ENCODE results near the gene HSPBP1. TPM values are rescaled to one million over a fixed set of nuclear protein-coding genes. Genes with fewer than 3 reads are reported as not detected.

Gene HSPBP1
- total RNA-seq, 1 experiment from 2014 or later = 92.3 TPM

GRCh38 chr19:55247621-55248099, 32.2 kb downstream of the HSPBP1 start:
- H3K27me3 ChIP-seq (ENCODE audit: control insufficient read depth, insufficient read depth, low read length) = no peaks in the 10 kb centered on the region
- H3K36me3 ChIP-seq (replicated peaks; ENCODE audit: control insufficient read depth, insufficient read depth, low read length) = peaks cover 18% of the 10 kb centered on the region
- DNase-seq = peak; percentile 66
- H3K4me3 ChIP-seq (ENCODE audit: insufficient read depth, low read depth, low read length) = no peak overlapping the region

GRCh38 chr19:55246462-55247451, 33.2 kb downstream of the HSPBP1 start:
- DNase-seq = peak; percentile 56
- Histone ChIP-seq H3K4me3 (ENCODE audit: insufficient read depth, low read depth, low read length) (no peak overlapping the region), H3K36me3 (replicated peaks; ENCODE audit: control insufficient read depth, insufficient read depth, low read length) (peaks cover 27% of the 10 kb centered on the region), H3K27me3 (ENCODE audit: control insufficient read depth, insufficient read depth, low read length) (no peaks in the 10 kb centered on the region)

- H3K27me3 ChIP-seq (ENCODE audit: control insufficient read depth, insufficient read depth, low read length) = no peaks in the 10 kb centered on the region
- H3K36me3 ChIP-seq (replicated peaks; ENCODE audit: control insufficient read depth, insufficient read depth, low read length) = peaks cover 32% of the 10 kb centered on the region
- no peak for DNase-seq
- no peak overlapping the region for H3K4me3 ChIP-seq (ENCODE audit: insufficient read depth, low read depth, low read length)
These were observed 34.5 kb downstream of the HSPBP1 start for GRCh38 chr19:55245236-55245904.

- Histone ChIP-seq H3K36me3 (replicated peaks; ENCODE audit: control insufficient read depth, insufficient read depth, low read length) (peaks cover 38% of the 10 kb centered on the region), H3K27me3 (ENCODE audit: control insufficient read depth, insufficient read depth, low read length) (no peaks in the 10 kb centered on the region), H3K4me3 (ENCODE audit: insufficient read depth, low read depth, low read length) (no peak overlapping the region)
- no peak for DNase-seq
These were observed 35.8 kb downstream of the HSPBP1 start for GRCh38 chr19:55244004-55244680.

GRCh38 chr19:55242517-55242916, 37.4 kb downstream of the HSPBP1 start:
- Histone ChIP-seq H3K27me3 (ENCODE audit: control insufficient read depth, insufficient read depth, low read length) (no peaks in the 10 kb centered on the region), H3K4me3 (ENCODE audit: insufficient read depth, low read depth, low read length) (no peak overlapping the region), H3K36me3 (replicated peaks; ENCODE audit: control insufficient read depth, insufficient read depth, low read length) (peaks cover 45% of the 10 kb centered on the region)
- DNase-seq = no peak

GRCh38 chr19:55241935-55242464, 37.9 kb downstream of the HSPBP1 start:
- DNase-seq = no peak
- peaks cover 47% of the 10 kb centered on the region for H3K36me3 ChIP-seq (replicated peaks; ENCODE audit: control insufficient read depth, insufficient read depth, low read length)

GRCh38 chr19:55241143-55241934, 38.6 kb downstream of the HSPBP1 start:
- Histone ChIP-seq H3K36me3 (replicated peaks; ENCODE audit: control insufficient read depth, insufficient read depth, low read length) (peaks cover 50% of the 10 kb centered on the region), H3K4me3 (ENCODE audit: insufficient read depth, low read depth, low read length) (no peak overlapping the region), H3K27me3 (ENCODE audit: control insufficient read depth, insufficient read depth, low read length) (no peaks in the 10 kb centered on the region)
- DNase-seq = no peak

More at GRCh38 chr19:55241935-55242464, 37.9 kb downstream of the HSPBP1 start:
- no peak overlapping the region for H3K4me3 ChIP-seq (ENCODE audit: insufficient read depth, low read depth, low read length)
- H3K27me3 ChIP-seq (ENCODE audit: control insufficient read depth, insufficient read depth, low read length) = no peaks in the 10 kb centered on the region

- Histone ChIP-seq H3K27me3 (ENCODE audit: control insufficient read depth, insufficient read depth, low read length) (no peaks in the 10 kb centered on the region), H3K4me3 (ENCODE audit: insufficient read depth, low read depth, low read length) (no peak overlapping the region), H3K36me3 (replicated peaks; ENCODE audit: control insufficient read depth, insufficient read depth, low read length) (peaks cover 51% of the 10 kb centered on the region)
- DNase-seq = no peak
These were observed 39.2 kb downstream of the HSPBP1 start for GRCh38 chr19:55240713-55241020.

GRCh38 chr19:55239004-55239403, 40.9 kb downstream of the HSPBP1 start:
- DNase-seq = no peak
- H3K27me3 ChIP-seq (ENCODE audit: control insufficient read depth, insufficient read depth, low read length) = no peaks in the 10 kb centered on the region
- peaks cover 49% of the 10 kb centered on the region for H3K36me3 ChIP-seq (replicated peaks; ENCODE audit: control insufficient read depth, insufficient read depth, low read length)
- H3K4me3 ChIP-seq (ENCODE audit: insufficient read depth, low read depth, low read length) = no peak overlapping the region

- H3K36me3 ChIP-seq (replicated peaks; ENCODE audit: control insufficient read depth, insufficient read depth, low read length) = peaks cover 45% of the 10 kb centered on the region
- DNase-seq = no peak
- no peaks in the 10 kb centered on the region for H3K27me3 ChIP-seq (ENCODE audit: control insufficient read depth, insufficient read depth, low read length)
- no peak overlapping the region for H3K4me3 ChIP-seq (ENCODE audit: insufficient read depth, low read depth, low read length)
These were observed 41.9 kb downstream of the HSPBP1 start for GRCh38 chr19:55238030-55238429.

- Histone ChIP-seq H3K27me3 (ENCODE audit: control insufficient read depth, insufficient read depth, low read length) (no peaks in the 10 kb centered on the region), H3K36me3 (replicated peaks; ENCODE audit: control insufficient read depth, insufficient read depth, low read length) (peaks cover 30% of the 10 kb centered on the region), H3K4me3 (ENCODE audit: insufficient read depth, low read depth, low read length) (no peak overlapping the region)
- no peak for DNase-seq
These were observed 46.9 kb downstream of the HSPBP1 start for GRCh38 chr19:55232986-55233385.

GRCh38 chr19:55232286-55232602, 47.7 kb downstream of the HSPBP1 start:
- Histone ChIP-seq H3K36me3 (replicated peaks; ENCODE audit: control insufficient read depth, insufficient read depth, low read length) (peaks cover 29% of the 10 kb centered on the region), H3K4me3 (ENCODE audit: insufficient read depth, low read depth, low read length) (no peak overlapping the region), H3K27me3 (ENCODE audit: control insufficient read depth, insufficient read depth, low read length) (no peaks in the 10 kb centered on the region)
- no peak for DNase-seq

- Histone ChIP-seq H3K36me3 (replicated peaks; ENCODE audit: control insufficient read depth, insufficient read depth, low read length) (peaks cover 23% of the 10 kb centered on the region), H3K27me3 (ENCODE audit: control insufficient read depth, insufficient read depth, low read length) (no peaks in the 10 kb centered on the region), H3K4me3 (ENCODE audit: insufficient read depth, low read depth, low read length) (no peak overlapping the region)
- no peak for DNase-seq
These were observed 48.3 kb downstream of the HSPBP1 start for GRCh38 chr19:55231391-55232285.
